GM23338 (cell line): ENCODE data around the gene LRRC3B. TPM values are rescaled to one million over a fixed set of nuclear protein-coding genes. Genes with fewer than 3 reads are reported as not detected.

Source experiments
- ATAC-seq: fragments of 200-7000 bp; cut with Tn5 transposase; 3 replicates; pipeline ENCODE4 v1.9.1; 2020
- DNase-seq: peaks from one replicate; pipeline ENCODE4 v3.0.0-alpha.2; 2015; ENCODE audit warnings: low spot score
- H2AFZ ChIP-seq: fragments of 200-600 bp; sonication (generic); 2 replicates; pipeline ENCODE4 v1.8.0; 2016; ENCODE audit warnings: antibody characterized with exemption, mild to moderate bottlenecking, moderate library complexity
- H3F3A ChIP-seq: fragments of 200-600 bp; sonication (generic); replicated peaks from 2 replicates; pipeline ENCODE4 v1.8.0; 2017; ENCODE audit warnings: antibody characterized with exemption, mixed run types, low read depth
- H3K27ac ChIP-seq: fragments of 200-600 bp; sonication (generic); 2 replicates; pipeline ENCODE4 v1.6.1; 2016; ENCODE audit warnings: low read depth
- H3K27me3 ChIP-seq: fragments of 200-600 bp; sonication (generic); 2 replicates; pipeline ENCODE4 v1.8.0; 2016; ENCODE audit warnings: mild to moderate bottlenecking, mixed run types, moderate library complexity; ENCODE audit not compliant: insufficient read depth
- H3K36me3 ChIP-seq: fragments of 200-600 bp; sonication (generic); 2 replicates; pipeline ENCODE4 v1.8.0; 2016; ENCODE audit warnings: mild to moderate bottlenecking; ENCODE audit not compliant: insufficient read depth
- H3K4me1 ChIP-seq: fragments of 200-600 bp; sonication (generic); 2 replicates; pipeline ENCODE4 v1.8.0; 2016; ENCODE audit warnings: mild to moderate bottlenecking, moderate library complexity; ENCODE audit not compliant: insufficient read depth
- H3K4me2 ChIP-seq: fragments of 200-600 bp; sonication (generic); 2 replicates; pipeline ENCODE4 v1.7.1; 2017; ENCODE audit warnings: mixed run types
- H3K4me3 ChIP-seq: fragments of 200-600 bp; sonication (generic); 2 replicates; pipeline ENCODE4 v1.6.1; 2016; ENCODE audit warnings: mixed run types
- H3K79me2 ChIP-seq: fragments of 200-600 bp; sonication (generic); replicated peaks from 2 replicates; pipeline ENCODE4 v1.8.0; 2017; ENCODE audit warnings: mild to moderate bottlenecking; ENCODE audit not compliant: insufficient read depth
- H3K9me2 ChIP-seq: fragments of 200-600 bp; sonication (generic); 2 replicates; pipeline ENCODE4 v1.8.0; 2017; ENCODE audit not compliant: insufficient read depth
- H4K20me1 ChIP-seq: fragments of 200-600 bp; sonication (generic); replicated peaks from 2 replicates; pipeline ENCODE4 v1.8.0; 2017; ENCODE audit warnings: mild to moderate bottlenecking; ENCODE audit not compliant: insufficient read depth
- H3K27ac Mint-ChIP-seq: 2 replicates; pipeline ENCODE4 v1.8.0; 2020; ENCODE audit warnings: inconsistent platforms, mild to moderate bottlenecking, moderate library complexity, mixed read lengths
- H3K27me3 Mint-ChIP-seq: 3 replicates; pipeline ENCODE4 v1.8.0; 2022; ENCODE audit warnings: low read depth, mild to moderate bottlenecking, moderate library complexity, mixed read lengths, inconsistent platforms; ENCODE audit not compliant: insufficient read depth, poor library complexity
- H3K36me3 Mint-ChIP-seq: 3 replicates; pipeline ENCODE4 v1.8.0; 2021; ENCODE audit warnings: low read depth, mild to moderate bottlenecking, inconsistent platforms, moderate library complexity, mixed read lengths
- H3K4me1 Mint-ChIP-seq: 3 replicates; pipeline ENCODE4 v1.8.0; 2020; ENCODE audit warnings: mild to moderate bottlenecking, inconsistent platforms, mixed read lengths
- H3K4me3 Mint-ChIP-seq: 3 replicates; pipeline ENCODE4 v1.8.0; 2021; ENCODE audit warnings: moderate library complexity, mild to moderate bottlenecking, inconsistent platforms, mixed read lengths
- H3K9me3 Mint-ChIP-seq: 3 replicates; pipeline ENCODE4 v1.8.0; 2020; ENCODE audit warnings: moderate library complexity, mild to moderate bottlenecking, inconsistent platforms, mixed read lengths
- CREB1 ChIP-seq: fragments of 250-450 bp; sonication (Bioruptor Pico); IDR thresholded peaks from 2 replicates; pipeline ENCODE4 v1.5.0; 2020; ENCODE audit warnings: low read depth, mild to moderate bottlenecking, moderate library complexity
- CTCF ChIP-seq, 2 experiments: fragments of 200-600 bp in 1 of 2; sonication (generic) in 1 of 2; conservative IDR thresholded peaks; 2 replicates each; pipeline versions ENCODE4 v1.5.1 to v1.6.1; 2016 to 2017; ENCODE audit warnings: antibody characterized with exemption in 2 of 2, low read depth in 2 of 2, mild to moderate bottlenecking in 2 of 2, moderate library complexity in 1 of 2
- ETS1 ChIP-seq: IDR thresholded peaks from 2 replicates; pipeline ENCODE4 v1.6.1; 2016; ENCODE audit warnings: antibody characterized with exemption
- EZH2 ChIP-seq: fragments of 200-600 bp; sonication (generic); IDR thresholded peaks from one replicate; pipeline ENCODE4 v1.8.0; 2017; ENCODE audit warnings: antibody characterized with exemption, mild to moderate bottlenecking, low read depth; ENCODE audit not compliant: unreplicated experiment
- EZH2phosphoT487 ChIP-seq: fragments of 200-600 bp; sonication (generic); IDR thresholded peaks from one replicate; pipeline ENCODE4 v1.8.1; 2018; ENCODE audit warnings: antibody characterized with exemption; ENCODE audit not compliant: unreplicated experiment
- JUNB ChIP-seq: IDR thresholded peaks from one replicate; pipeline ENCODE4 v1.6.1; 2016; ENCODE audit warnings: antibody characterized with exemption; ENCODE audit not compliant: unreplicated experiment
- NANOG ChIP-seq: IDR thresholded peaks from 2 replicates; pipeline ENCODE4 v1.6.1; 2016; ENCODE audit warnings: antibody characterized with exemption, borderline replicate concordance
- POLR2AphosphoS5 ChIP-seq: IDR thresholded peaks from 2 replicates; pipeline ENCODE4 v1.6.1; 2016; ENCODE audit warnings: antibody characterized with exemption, low read depth
- REST ChIP-seq: IDR thresholded peaks from one replicate; pipeline ENCODE4 v1.6.1; 2018; ENCODE audit warnings: antibody characterized with exemption; ENCODE audit not compliant: unreplicated experiment
- STAT1 ChIP-seq: IDR thresholded peaks from one replicate; pipeline ENCODE4 v1.6.1; 2016; ENCODE audit warnings: antibody characterized with exemption; ENCODE audit not compliant: unreplicated experiment
- ZNF114 ChIP-seq: fragments of 250-450 bp; sonication (Bioruptor Pico); IDR thresholded peaks from 2 replicates; pipeline ENCODE4 v1.5.0; 2020; ENCODE audit warnings: mild to moderate bottlenecking, moderate library complexity
- ZNF331 ChIP-seq: fragments of 250-450 bp; sonication (Bioruptor Pico); IDR thresholded peaks from 2 replicates; pipeline ENCODE4 v1.5.0; 2020; ENCODE audit warnings: low read depth, mild to moderate bottlenecking, moderate library complexity
- ZNF462 ChIP-seq: fragments of 250-450 bp; sonication (Bioruptor Pico); IDR thresholded peaks from 2 replicates; pipeline ENCODE4 v1.5.0; 2020; ENCODE audit warnings: mild to moderate bottlenecking, moderate library complexity
- polyA plus RNA-seq: library from polyadenylated mRNA; unstranded; fragments of >200 nt; fragmentation: Nextera tagmentation; extraction: Ambion mirVana; gene quantifications from 2 replicates; pipeline ENCODE4 v1.2.1, GENCODE V29; 2016
- total RNA-seq: library from RNA; depleted of rRNA; stranded (reverse); fragments of >200 nt; shearing (Covaris generic); gene quantifications from 2 replicates; pipeline ENCODE4 v1.2.3, GENCODE V29; 2014

LRRC3B gene
- total and polyA plus RNA-seq, 2 experiments from 2014 or later, result 7.1 to 13.2 TPM

- H3K27me3 ChIP-seq, result no peaks in the 10 kb centered on the region
- H3K9me2 ChIP-seq, result peaks cover 5% of the 10 kb centered on the region; the same call in 1 of the 2 replicates
- Mint-ChIP-seq H3K36me3 (no peaks in the 10 kb centered on the region), H3K27me3 (no peaks in the 10 kb centered on the region), H3K27ac (no peak overlapping the region), H3K9me3 (no peaks in the 10 kb centered on the region), H3K4me1 (no peaks in the 10 kb centered on the region; the same call in 2 of the 3 replicates), H3K4me3 (no peak overlapping the region)
- no peak for DNase-seq
- H3K79me2 ChIP-seq, result no peaks in the 10 kb centered on the region
- no peaks in the 10 kb centered on the region for H3K36me3 ChIP-seq
- no peaks in the 10 kb centered on the region for H3K4me1 ChIP-seq
- no peak overlapping the region for H3K27ac ChIP-seq
- H3F3A ChIP-seq, result no peaks in the 10 kb centered on the region
- ATAC-seq, result no peak
- no peak for TF ChIP-seq CTCF (conservative IDR thresholded peaks at IDR 0.05; ENCODE audit: low read depth in 2 of 2)
- no peak for TF ChIP-seq EZH2phosphoT487
- TF ChIP-seq REST, result no peak
- TF ChIP-seq ZNF114 (CRISPR knock-in tag), result no peak
- no peak for TF ChIP-seq EZH2
- no peak for TF ChIP-seq ETS1
- no peak for TF ChIP-seq JUNB
- no peak for TF ChIP-seq NANOG
- no peak for TF ChIP-seq CREB1 (CRISPR knock-in tag)
- TF ChIP-seq STAT1, result no peak
- no peak for TF ChIP-seq ZNF462 (CRISPR knock-in tag)
- no peak for TF ChIP-seq ZNF331 (CRISPR knock-in tag)
- no peak for TF ChIP-seq POLR2AphosphoS5
- H4K20me1 ChIP-seq, result no peaks in the 10 kb centered on the region
- no peak overlapping the region for H3K4me3 ChIP-seq
- H2AFZ ChIP-seq, result no peak overlapping the region
- H3K4me2 ChIP-seq, result no peak overlapping the region
Observed at GRCh38 chr3:26731843-26732242, 109.3 kb downstream of the LRRC3B start.
